Measurements from ENCODE around the gene DLL4.

The DLL4 gene

DNA sequence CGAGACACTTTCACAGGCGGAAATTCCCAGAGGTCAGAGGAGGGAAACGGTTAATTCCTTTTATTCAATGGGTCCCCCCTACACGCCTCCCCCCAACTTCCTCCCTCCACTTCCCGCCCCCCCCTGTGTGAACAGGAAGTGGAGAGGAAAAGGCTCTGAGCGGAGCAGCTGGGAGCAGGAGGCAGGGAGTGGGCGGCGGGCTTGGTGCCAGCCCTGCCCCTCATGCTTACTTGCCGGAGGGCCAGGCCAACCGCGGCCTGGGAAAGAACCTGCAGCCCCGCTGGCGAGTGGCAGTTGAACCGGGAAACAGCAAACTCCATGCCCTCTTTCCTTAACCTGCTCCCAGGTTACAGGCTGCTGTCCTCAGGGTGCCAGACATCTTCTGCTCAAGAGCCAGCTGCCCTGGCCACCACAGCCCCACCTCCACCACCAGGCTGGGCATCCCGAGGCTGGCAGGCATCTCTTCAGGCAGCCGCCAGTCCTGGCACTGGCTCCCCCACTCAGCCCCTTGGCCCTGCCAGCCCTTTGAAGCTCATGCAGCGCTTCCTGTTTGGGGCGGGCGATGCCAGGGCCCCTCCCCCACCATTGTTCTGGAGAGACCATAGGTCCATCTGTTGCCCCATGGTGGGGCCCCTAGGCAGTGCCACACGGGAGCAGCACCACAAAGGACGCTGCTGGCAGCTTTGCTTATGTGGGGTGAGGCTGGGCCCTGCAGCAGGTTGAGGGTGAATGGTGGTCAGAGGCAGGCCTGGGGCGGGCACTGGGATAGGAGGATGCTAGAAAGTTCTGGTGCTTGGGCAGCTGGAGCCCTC is 21.9 kb upstream of the DLL4 start:
- no peak for DNase-seq (ENCODE audit: low read depth)
- H3K4me3 ChIP-seq (ENCODE audit: low read length) = peak overlapping the region; percentile 54
- TF ChIP-seq, protein P1, sequence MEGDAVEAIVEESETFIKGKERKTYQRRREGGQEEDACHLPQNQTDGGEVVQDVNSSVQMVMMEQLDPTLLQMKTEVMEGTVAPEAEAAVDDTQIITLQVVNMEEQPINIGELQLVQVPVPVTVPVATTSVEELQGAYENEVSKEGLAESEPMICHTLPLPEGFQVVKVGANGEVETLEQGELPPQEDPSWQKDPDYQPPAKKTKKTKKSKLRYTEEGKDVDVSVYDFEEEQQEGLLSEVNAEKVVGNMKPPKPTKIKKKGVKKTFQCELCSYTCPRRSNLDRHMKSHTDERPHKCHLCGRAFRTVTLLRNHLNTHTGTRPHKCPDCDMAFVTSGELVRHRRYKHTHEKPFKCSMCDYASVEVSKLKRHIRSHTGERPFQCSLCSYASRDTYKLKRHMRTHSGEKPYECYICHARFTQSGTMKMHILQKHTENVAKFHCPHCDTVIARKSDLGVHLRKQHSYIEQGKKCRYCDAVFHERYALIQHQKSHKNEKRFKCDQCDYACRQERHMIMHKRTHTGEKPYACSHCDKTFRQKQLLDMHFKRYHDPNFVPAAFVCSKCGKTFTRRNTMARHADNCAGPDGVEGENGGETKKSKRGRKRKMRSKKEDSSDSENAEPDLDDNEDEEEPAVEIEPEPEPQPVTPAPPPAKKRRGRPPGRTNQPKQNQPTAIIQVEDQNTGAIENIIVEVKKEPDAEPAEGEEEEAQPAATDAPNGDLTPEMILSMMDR (conservative IDR thresholded peaks at IDR 0.05; ENCODE audit: low read depth, low read length) = no peak

DNA sequence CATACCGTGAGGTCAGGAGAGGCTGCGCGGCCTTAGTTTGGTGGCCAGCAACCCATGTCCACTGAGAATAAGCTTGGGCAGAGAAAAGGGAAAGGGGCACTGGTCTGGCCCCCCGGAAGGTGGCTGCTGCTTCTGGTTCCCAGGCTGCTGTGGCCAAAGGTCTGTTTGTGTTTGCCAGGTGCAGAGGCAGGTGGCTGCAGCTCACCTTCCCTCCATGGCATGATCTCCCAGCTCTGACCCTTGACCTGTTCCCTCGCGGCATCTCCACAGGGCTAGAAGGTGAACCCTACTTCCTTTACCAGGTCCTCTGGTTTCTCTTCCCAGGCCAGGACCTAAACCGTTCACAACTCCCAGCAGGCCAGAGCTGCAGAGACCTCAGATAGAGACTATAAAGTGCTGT is 21.0 kb upstream of the DLL4 start:
- no peak overlapping the region for H3K4me3 ChIP-seq (ENCODE audit: low read length)
- DNase-seq (ENCODE audit: low read depth) = no peak
- TF ChIP-seq, protein P1 (conservative IDR thresholded peaks at IDR 0.05; ENCODE audit: low read depth, low read length) = no peak

DNA sequence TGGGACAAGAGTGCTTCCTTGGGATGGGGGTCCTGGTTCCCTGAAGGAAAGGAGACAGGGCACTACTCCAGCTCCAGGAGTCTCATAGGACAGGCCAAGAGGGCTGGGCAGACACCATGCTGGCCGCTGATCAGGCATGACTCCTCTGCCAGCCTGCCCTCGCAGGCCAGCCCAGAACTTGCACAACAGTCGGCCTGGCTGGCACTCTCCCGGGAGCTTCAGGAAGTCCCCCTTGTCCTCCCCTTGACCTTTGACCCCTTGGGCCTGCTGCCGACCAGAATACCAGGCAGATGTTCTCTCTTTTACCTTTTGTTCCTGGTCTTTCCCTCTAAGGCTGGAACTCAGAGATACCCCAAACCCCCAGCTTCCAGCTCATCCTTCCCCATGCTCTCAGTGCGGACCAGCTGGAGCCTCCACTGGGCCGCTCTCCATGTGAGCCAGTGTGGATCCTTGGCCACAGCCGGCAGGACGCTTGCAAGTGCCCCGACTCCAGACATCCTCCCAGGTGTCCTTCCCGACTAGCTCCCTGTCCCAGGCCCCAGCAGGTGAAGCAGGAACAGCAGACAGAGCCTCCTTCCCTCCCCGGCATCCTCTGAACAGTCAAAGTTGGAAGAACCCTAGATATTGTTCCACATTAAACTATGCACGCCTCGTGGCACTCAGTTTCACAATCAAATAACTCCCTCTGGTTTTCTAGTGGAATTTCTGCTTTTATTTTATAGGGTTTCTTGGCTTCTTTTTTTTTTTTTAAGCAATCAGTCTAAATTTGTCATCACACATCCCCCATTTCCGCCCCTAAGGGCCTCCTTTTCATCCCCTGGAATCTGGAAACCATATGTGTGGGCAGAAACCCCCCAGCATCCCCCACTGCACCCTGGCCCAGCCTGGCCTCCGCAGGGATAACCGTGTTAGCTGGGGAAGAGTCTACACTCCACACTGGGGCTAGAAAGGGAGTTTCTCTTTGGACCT is 19.2 kb upstream of the DLL4 start:
- TF ChIP-seq, protein P1 (conservative IDR thresholded peaks at IDR 0.05; ENCODE audit: low read depth, low read length) = no peak
- no peak overlapping the region for H3K4me3 ChIP-seq (ENCODE audit: low read length)
- no peak for DNase-seq (ENCODE audit: low read depth)

DNA sequence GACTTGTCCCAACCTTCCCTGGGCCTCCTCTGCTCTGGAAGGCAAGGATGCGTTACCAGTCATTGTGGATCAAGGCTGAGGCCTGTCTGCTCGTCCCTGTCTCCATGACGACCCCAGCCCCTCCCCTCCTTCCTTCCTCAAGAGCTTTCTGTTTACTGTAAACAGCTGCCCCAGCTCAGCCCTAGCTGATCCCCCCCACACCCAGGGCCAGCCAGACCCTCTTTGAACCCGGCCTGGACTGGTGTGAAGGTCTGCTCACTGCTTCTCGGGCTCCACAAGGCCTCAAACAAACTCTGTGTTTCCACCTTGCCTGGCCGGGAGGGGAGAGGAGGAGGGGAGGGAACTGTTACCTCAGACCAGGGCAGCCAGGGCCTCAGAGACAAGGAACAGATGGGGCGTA is 18.0 kb upstream of the DLL4 start:
- TF ChIP-seq, protein P1 (conservative IDR thresholded peaks at IDR 0.05; ENCODE audit: low read depth, low read length) = no peak
- H3K4me3 ChIP-seq (ENCODE audit: low read length) = no peak overlapping the region
- no peak for DNase-seq (ENCODE audit: low read depth)

DNA sequence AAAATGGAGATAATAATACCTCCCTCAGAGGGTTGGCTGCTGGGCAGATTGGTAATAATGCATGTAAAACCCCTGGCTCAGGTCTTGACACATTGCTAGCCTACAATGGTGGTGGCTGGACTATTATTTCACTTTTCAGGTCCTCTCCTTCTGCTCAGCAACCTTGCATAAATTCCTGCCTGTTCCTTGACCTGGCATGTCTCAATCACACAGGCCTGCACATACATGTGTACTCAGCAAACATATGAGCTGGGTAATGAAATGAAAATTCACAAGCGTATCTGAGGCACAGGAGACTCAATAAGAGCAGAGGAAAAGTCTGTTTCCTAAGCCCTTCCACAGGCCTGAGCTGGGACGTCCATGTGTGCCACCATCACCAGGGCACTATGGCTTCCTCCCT is 17.4 kb upstream of the DLL4 start:
- no peak for DNase-seq (ENCODE audit: low read depth)
- TF ChIP-seq, protein P1 (conservative IDR thresholded peaks at IDR 0.05; ENCODE audit: low read depth, low read length) = no peak
- no peak overlapping the region for H3K4me3 ChIP-seq (ENCODE audit: low read length)

DNA sequence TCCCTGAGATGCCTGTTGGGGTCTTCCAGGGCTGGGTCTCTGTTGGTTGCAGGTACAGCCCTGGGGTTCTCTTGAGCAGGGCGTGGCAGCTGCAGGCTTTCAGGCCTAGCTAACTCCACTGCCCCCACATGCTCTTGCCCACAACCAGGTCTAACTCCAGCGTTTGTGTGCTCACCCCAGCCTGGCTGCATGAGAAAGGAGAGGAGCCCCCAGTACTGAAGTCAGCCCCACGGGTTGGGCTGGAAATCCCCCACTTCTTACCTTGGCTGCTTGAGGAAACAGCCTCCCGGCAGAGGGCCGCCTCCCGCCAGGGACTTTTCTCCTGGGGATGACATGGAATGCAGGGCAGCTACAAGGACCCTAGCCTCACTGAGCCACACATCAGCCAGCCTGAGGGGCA is 16.7 kb upstream of the DLL4 start:
- TF ChIP-seq, protein P1 (conservative IDR thresholded peaks at IDR 0.05; ENCODE audit: low read depth, low read length) = no peak
- H3K4me3 ChIP-seq (ENCODE audit: low read length) = no peak overlapping the region
- no peak for DNase-seq (ENCODE audit: low read depth)
